RWPE2 (cell line): Measurements from ENCODE around the gene IDH2.
A peak's percentile ranks its signal among the peaks of the same experiment; 100 is the strongest.

Experiments used
- ATAC-seq: fragments of 200-7000 bp; cut with Tn5 transposase; 3 replicates; pipeline ENCODE4 v1.9.1; 2021; ENCODE audit warnings: low read depth
- DNase-seq: peaks from one replicate; pipeline ENCODE4 v3.0.0-alpha.2; 2020; ENCODE audit warnings: low spot score
- H3K27ac ChIP-seq: fragments of 450-650 bp; 2 replicates; pipeline ENCODE4 v1.5.1; 2017; ENCODE audit warnings: mild to moderate bottlenecking; ENCODE audit not compliant: poor library complexity, severe bottlenecking
- H3K27me3 ChIP-seq: fragments of 250-450 bp; sonication (Bioruptor Pico); 2 replicates; pipeline ENCODE4 v1.5.1; 2021; ENCODE audit warnings: mild to moderate bottlenecking, moderate library complexity; ENCODE audit not compliant: insufficient read depth, poor library complexity, severe bottlenecking
- H3K36me3 ChIP-seq: fragments of 250-450 bp; sonication (Bioruptor Pico); 2 replicates; pipeline ENCODE4 v1.5.1; 2020; ENCODE audit warnings: low read depth, mild to moderate bottlenecking, moderate library complexity
- H3K4me1 ChIP-seq: fragments of 250-450 bp; sonication (Bioruptor Pico); 2 replicates; pipeline ENCODE4 v1.5.1; 2021; ENCODE audit warnings: mild to moderate bottlenecking, moderate library complexity; ENCODE audit not compliant: insufficient read depth, poor library complexity, severe bottlenecking
- H3K4me3 ChIP-seq: fragments of 250-450 bp; sonication (Bioruptor Pico); 2 replicates; pipeline ENCODE4 v1.5.1; 2021; ENCODE audit warnings: mild to moderate bottlenecking, moderate library complexity; ENCODE audit not compliant: severe bottlenecking
- H3K9me3 ChIP-seq: fragments of 250-450 bp; sonication (Bioruptor Pico); 2 replicates; pipeline ENCODE4 v1.5.1; 2021; ENCODE audit warnings: mild to moderate bottlenecking, moderate library complexity; ENCODE audit not compliant: severe bottlenecking
- CTCF ChIP-seq: fragments of 450-650 bp; IDR thresholded peaks from one replicate; pipeline ENCODE4 v1.5.1; 2017; ENCODE audit warnings: mild to moderate bottlenecking, moderate library complexity; ENCODE audit not compliant: poor library complexity, severe bottlenecking

Gene IDH2

DNA sequence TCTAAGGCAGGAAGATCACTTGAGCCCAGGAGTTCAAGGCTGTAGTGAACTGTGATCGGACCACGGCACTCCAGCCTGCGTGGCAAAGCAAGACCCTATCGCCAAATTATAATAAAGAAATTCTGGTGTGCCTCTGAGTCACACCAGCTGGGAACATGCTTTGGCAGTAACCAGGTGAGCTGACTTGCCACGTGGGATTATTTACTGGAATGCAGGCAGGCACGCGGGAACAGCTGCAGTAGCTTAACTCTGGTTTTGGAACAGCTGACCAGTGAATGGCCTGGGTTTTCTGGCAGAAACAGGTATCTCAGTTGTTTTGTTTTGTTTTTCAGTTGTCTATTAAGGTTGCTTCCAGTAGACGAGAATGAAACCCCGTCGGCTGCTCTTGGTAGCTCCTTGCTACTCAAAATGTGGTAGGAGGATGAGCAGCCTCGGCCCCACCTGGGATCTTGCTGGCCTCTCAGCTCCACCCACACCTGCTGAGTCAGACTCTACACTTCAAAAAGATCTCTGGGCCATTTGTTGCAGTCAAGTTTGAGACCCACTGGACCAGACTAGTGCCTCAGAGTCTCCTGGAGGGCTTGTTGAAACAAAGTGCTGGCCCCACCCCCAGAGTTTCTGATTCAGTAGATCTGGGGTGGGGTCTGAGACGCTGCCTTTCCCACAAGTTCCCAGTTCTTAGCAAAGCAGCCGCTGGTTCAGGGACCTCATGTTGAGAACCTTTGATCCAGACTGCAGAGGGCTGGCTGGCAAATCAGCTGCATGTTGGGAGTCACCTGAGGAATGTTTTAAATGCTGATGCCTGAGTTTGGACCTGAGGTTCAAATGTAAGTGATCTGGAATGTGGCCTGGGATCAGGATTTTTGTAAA lies 26.6 kb downstream of the IDH2 start:
- Histone ChIP-seq H3K27me3 (no peaks in the 10 kb centered on the region), H3K27ac (peak overlapping the region; percentile 77), H3K9me3 (no peaks in the 10 kb centered on the region), H3K4me3 (no peak overlapping the region), H3K4me1 (peaks cover 21% of the 10 kb centered on the region), H3K36me3 (peaks cover 62% of the 10 kb centered on the region)
- peak; percentile 92 for DNase-seq
- TF ChIP-seq CTCF = no peak
- peak; percentile 91 for ATAC-seq

DNA sequence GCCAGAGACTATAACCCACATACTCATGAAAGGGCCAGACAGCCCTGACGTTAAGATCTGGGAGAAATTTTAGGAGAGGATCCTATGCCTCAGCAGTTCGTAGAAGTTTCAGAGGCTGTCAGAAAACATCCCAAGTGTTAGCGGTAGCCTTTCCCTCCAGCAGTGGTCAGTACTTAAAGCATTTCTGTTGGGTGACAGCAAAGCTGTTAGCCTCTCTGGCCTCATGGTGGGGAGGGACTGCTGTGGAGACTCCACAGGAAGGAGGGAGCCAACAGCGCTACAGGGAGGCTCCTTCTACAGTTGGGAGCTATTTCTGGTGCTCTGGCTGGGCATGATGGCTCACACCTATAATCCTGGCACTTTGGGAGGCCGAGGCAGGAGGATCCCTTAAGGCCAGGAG lies 27.4 kb downstream of the IDH2 start:
- no peak overlapping the region for H3K4me3 ChIP-seq
- no peak; the same call in 2 of the 3 replicates for ATAC-seq
- H3K27me3 ChIP-seq = no peaks in the 10 kb centered on the region
- H3K4me1 ChIP-seq = peaks cover 21% of the 10 kb centered on the region
- H3K9me3 ChIP-seq = no peaks in the 10 kb centered on the region
- peaks cover 65% of the 10 kb centered on the region for H3K36me3 ChIP-seq
- H3K27ac ChIP-seq = peak overlapping the region; percentile 77
- no peak for TF ChIP-seq CTCF
- no peak for DNase-seq

DNA sequence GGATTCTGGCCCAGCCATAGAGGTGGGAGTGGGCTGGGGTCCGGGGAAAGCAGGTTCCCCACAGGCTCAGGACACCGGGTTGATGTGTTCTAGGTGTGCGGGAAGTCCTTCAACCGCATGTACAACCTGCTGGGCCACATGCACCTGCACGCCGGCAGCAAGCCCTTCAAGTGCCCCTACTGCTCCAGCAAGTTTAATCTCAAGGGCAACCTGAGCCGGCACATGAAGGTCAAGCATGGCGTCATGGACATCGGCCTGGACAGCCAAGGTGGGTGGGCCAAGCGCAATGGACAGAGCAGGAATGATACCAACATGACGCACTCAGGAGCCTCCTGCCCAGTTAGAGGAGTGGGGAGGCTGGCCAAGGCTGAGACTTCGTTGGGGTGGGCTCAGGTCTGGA lies 28.2 kb downstream of the IDH2 start:
- no peaks in the 10 kb centered on the region for H3K27me3 ChIP-seq
- peak; percentile 58 for DNase-seq
- no peak for TF ChIP-seq CTCF
- H3K4me1 ChIP-seq = peaks cover 21% of the 10 kb centered on the region
- ATAC-seq = no peak
- H3K4me3 ChIP-seq = no peak overlapping the region
- no peaks in the 10 kb centered on the region for H3K9me3 ChIP-seq
- peak overlapping the region; percentile 77 for H3K27ac ChIP-seq
- peaks cover 64% of the 10 kb centered on the region for H3K36me3 ChIP-seq

DNA sequence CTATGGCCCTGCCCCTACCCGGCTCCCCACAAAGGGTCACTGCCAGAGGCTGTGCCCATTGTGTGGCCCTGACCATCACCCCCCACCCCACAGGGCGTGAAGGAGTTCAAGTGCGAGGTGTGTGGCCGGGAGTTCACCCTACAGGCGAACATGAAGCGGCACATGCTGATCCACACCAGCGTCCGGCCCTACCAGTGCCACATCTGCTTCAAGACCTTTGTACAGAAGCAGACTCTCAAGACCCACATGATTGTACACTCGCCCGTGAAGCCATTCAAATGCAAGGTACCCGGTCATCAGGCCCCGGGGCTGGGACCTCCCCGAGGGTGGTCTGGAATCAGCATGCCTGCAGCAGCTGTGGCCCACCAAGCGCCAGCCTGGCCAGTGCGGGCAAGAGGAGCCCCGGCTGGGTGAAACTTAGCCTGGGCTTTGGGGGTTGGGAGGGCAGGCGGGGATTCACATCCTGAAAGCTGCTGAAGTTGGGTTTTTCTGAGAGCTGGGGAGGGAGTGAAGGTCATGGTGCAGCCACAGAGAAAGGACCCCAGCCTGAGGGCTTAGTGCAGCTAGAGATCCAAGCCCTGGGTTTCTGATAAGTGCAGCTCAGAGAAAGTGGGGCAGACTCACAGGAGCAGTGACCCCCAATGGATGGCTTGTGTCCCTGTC lies 29.2 kb downstream of the IDH2 start:
- ATAC-seq (no peak), DNase-seq (peak; percentile 71)
- no peak overlapping the region for H3K4me3 ChIP-seq
- TF ChIP-seq CTCF = no peak
- H3K4me1 ChIP-seq = peaks cover 21% of the 10 kb centered on the region
- no peaks in the 10 kb centered on the region for H3K9me3 ChIP-seq
- H3K27ac ChIP-seq = no peak overlapping the region
- peaks cover 65% of the 10 kb centered on the region for H3K36me3 ChIP-seq
- no peaks in the 10 kb centered on the region for H3K27me3 ChIP-seq
